ENCODE measurements around the gene DKKL1.

- no peak for TF ChIP-seq CTCF (IDR thresholded peaks at IDR 0.05; ENCODE audit: borderline replicate concordance, extremely low read depth, low read length, poor library complexity, severe bottlenecking)
- TF ChIP-seq EZH2 (IDR thresholded peaks at IDR 0.05; ENCODE audit: borderline replicate concordance, low read depth, low read length, severe bottlenecking), result no peak
These were observed 27.7 kb upstream of the DKKL1 start for GRCh38 chr19:49335784-49336481.

All from DND-41 (cell line).